GM12872 (cell line): Measurements from ENCODE around the gene CYP1A1.

ENCODE experiments used
- CTCF ChIP-seq: IDR thresholded peaks from 3 replicates; pipeline ENCODE4 v1.5.1; 2011; ENCODE audit warnings: low read depth, mild to moderate bottlenecking, low read length, moderate library complexity; ENCODE audit not compliant: insufficient read depth

CYP1A1 gene

DNA sequence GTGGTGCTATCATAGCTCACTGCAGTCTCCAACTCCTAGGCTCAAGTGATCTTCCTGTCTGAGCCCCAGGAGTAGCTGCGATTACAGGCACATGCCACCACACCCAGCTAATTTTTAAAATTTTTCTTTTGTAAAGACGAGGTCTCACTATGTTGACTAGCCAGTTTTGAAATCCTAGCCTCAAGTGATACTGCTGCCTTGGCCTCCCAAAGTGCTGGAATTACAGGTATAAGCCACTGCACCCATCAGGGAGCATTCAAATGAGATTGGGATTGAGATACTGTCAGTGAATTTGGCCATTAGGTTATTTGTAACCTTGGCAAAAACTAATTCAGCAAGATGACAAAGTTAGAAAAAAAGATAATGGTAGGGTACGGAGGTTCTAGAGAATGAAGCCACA is 51.2 kb downstream of the CYP1A1 start:
- TF ChIP-seq CTCF: no peak

DNA sequence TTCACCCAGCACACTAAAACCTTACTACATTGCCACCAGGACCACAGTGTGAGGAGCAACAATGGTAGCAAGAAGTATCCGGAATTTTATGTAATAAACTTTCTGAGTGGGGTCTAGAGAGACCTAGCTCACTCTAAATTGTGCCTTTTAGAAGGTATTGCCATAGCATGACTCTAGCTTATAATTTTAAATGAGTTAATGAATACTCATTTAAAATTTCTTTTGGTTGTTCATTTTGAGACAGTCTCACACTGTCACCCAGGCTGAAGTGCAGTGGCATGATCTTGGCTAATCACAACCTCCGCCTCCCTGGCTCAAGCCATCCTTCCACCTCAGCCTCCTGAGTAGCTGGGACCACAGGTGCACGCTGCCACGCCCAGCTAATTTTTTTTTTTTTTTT is 55.7 kb downstream of the CYP1A1 start:
- no peak for TF ChIP-seq CTCF
